Keratinocyte (primary cell): ENCODE measurements around the gene GYG1. TPM values are rescaled to one million over a fixed set of nuclear protein-coding genes. Genes with fewer than 3 reads are reported as not detected.

Experiments
- DNase-seq: peaks from one replicate; pipeline ENCODE4 v3.0.0-alpha.2; 2011; ENCODE audit warnings: low read depth, missing footprints, low spot score
- FAIRE-seq: peaks from 2 replicates; lab custom pipeline; 2011; peaks lifted over from hg19 to GRCh38; lab: Jason Lieb, UNC
- H2AFZ ChIP-seq: 2 replicates; pipeline ENCODE4 v1.6.0; 2012; ENCODE audit warnings: low read length, control low read depth, inconsistent platforms; ENCODE audit not compliant: control insufficient read depth
- H3K27ac ChIP-seq: 2 replicates; pipeline ENCODE4 v1.5.1; 2011; ENCODE audit warnings: low read length; ENCODE audit not compliant: control insufficient read depth, insufficient read depth
- H3K27me3 ChIP-seq: 3 replicates; pipeline ENCODE4 v1.6.0; 2011; ENCODE audit warnings: low read length; ENCODE audit not compliant: control insufficient read depth, insufficient read depth; ENCODE audit errors: extremely low read depth
- H3K36me3 ChIP-seq, 2 experiments: 2 replicates in 1 of 2; 3 replicates in 1 of 2; pipeline ENCODE4 v1.5.1; 2011; ENCODE audit warnings: low read length in 2 of 2, mild to moderate bottlenecking in 1 of 2; ENCODE audit not compliant: control insufficient read depth in 2 of 2, insufficient read depth in 2 of 2; ENCODE audit errors: extremely low read depth in 1 of 2
- H3K4me1 ChIP-seq: 3 replicates; pipeline ENCODE4 v1.5.1; 2011; ENCODE audit warnings: low read length; ENCODE audit not compliant: control insufficient read depth, insufficient read depth; ENCODE audit errors: extremely low read depth
- H3K4me2 ChIP-seq: 3 replicates; pipeline ENCODE4 v1.6.0; 2011; ENCODE audit warnings: low read depth, low read length; ENCODE audit not compliant: control insufficient read depth, insufficient read depth; ENCODE audit errors: extremely low read depth
- H3K4me3 ChIP-seq, 3 experiments: fragments of 200-600 bp in 1 of 3; sonication (generic) in 1 of 3; 2 replicates in 2 of 3; 3 replicates in 1 of 3; pipeline ENCODE4 v1.5.1; 2011 to 2016; ENCODE audit warnings: low read length in 3 of 3, mild to moderate bottlenecking in 3 of 3, control low read depth in 2 of 3, inconsistent platforms in 1 of 3, low read depth in 1 of 3, mixed read lengths in 1 of 3, mixed run types in 1 of 3, moderate library complexity in 1 of 3; ENCODE audit not compliant: control insufficient read depth in 2 of 3, insufficient read depth in 2 of 3; ENCODE audit errors: extremely low read depth in 1 of 3
- H3K79me2 ChIP-seq: 2 replicates; pipeline ENCODE4 v1.6.0; 2012; ENCODE audit warnings: low read length; ENCODE audit not compliant: control insufficient read depth, insufficient read depth
- H3K9ac ChIP-seq: 3 replicates; pipeline ENCODE4 v1.6.0; 2011; ENCODE audit warnings: low read length; ENCODE audit not compliant: control insufficient read depth, insufficient read depth; ENCODE audit errors: extremely low read depth
- H3K9me1 ChIP-seq: 3 replicates; pipeline ENCODE4 v1.6.0; 2011; ENCODE audit warnings: low read length; ENCODE audit not compliant: control insufficient read depth, insufficient read depth; ENCODE audit errors: extremely low read depth
- H3K9me3 ChIP-seq: 2 replicates; pipeline ENCODE4 v1.5.1; 2012; ENCODE audit warnings: low read depth, low read length; ENCODE audit not compliant: control insufficient read depth
- H4K20me1 ChIP-seq: 3 replicates; pipeline ENCODE4 v1.6.0; 2011; ENCODE audit warnings: low read length; ENCODE audit not compliant: control insufficient read depth, insufficient read depth; ENCODE audit errors: extremely low read depth
- CTCF ChIP-seq, 3 experiments: IDR thresholded peaks in 1 of 3; conservative IDR thresholded peaks in 1 of 3; optimal IDR thresholded peaks in 1 of 3; 2 replicates in 2 of 3; 3 replicates in 1 of 3; pipeline versions ENCODE3 to v1.5.1; 2011; ENCODE audit warnings: low read length in 3 of 3, mild to moderate bottlenecking in 3 of 3, moderate library complexity in 2 of 3, control low read depth in 1 of 3, inconsistent platforms in 1 of 3; ENCODE audit not compliant: insufficient read depth in 2 of 3; ENCODE audit errors: extremely low read depth in 1 of 3
- EZH2 ChIP-seq: IDR thresholded peaks from one replicate; pipeline ENCODE4 v1.6.1; 2012; ENCODE audit warnings: inconsistent platforms, mild to moderate bottlenecking, low read length, moderate library complexity
- dilution Hi-C: fragments of 300-500 bp; cut with MboI; formaldehyde crosslinking; loops from one replicate; pipeline ENCODE4 v1.7.0; 2020; ENCODE audit warnings: low sequenced_read_pairs; ENCODE audit not compliant: extremely low pct_ligation_motif_present
- polyA plus RNA-seq, 5 experiments: library from polyadenylated mRNA; depleted of rRNA in 3 of 5; stranded (reverse) in 3 of 5; stranded (forward) in 1 of 5; unstranded in 1 of 5; fragments of >200 nt; gene quantifications; 1 replicate in 1 of 5; 2 replicates in 3 of 5; 3 replicates in 1 of 5; pipeline versions ENCODE4 v1.2.1 to v1.2.3, GENCODE V29; 2011 to 2012; ENCODE audit warnings: missing spikeins in 2 of 5, low read depth in 1 of 5, low replicate concordance in 1 of 5

GYG1 gene
- polyA plus RNA-seq, 1 donor (not counting 4 experiments of a cell fraction or from before 2014, with no cell fraction given): 25.2 TPM

- Histone ChIP-seq H4K20me1 (no peaks in the 10 kb centered on the region), H3K79me2 (no peaks in the 10 kb centered on the region), H3K9ac (no peak overlapping the region), H3K4me2 (no peak overlapping the region), H3K36me3 (peaks cover 0 to 2% of the 10 kb centered on the region in 2 experiments), H3K9me3 (no peaks in the 10 kb centered on the region), H3K27ac (no peak overlapping the region), H2AFZ (no peak overlapping the region), H3K4me1 (no peaks in the 10 kb centered on the region), H3K9me1 (no peaks in the 10 kb centered on the region), H3K4me3 (no peak overlapping the region), H3K27me3 (no peaks in the 10 kb centered on the region)
- TF ChIP-seq EZH2 (no peak), CTCF (optimal IDR thresholded peaks at IDR 0.05 in 1 of 3, IDR thresholded peaks at IDR 0.05 in 1 of 3, conservative IDR thresholded peaks at IDR 0.05 in 1 of 3; ENCODE audit: extremely low read depth in 1 of 3, insufficient read depth in 2 of 3, low read length in 3 of 3) (no peak)
- dilution Hi-C loops: no loop called here
- FAIRE-seq: no peak
- DNase-seq: no peak
Observed at GRCh38 chr3:149058602-149059001, 67.3 kb downstream of the GYG1 start.

- H3K9me1 ChIP-seq: no peaks in the 10 kb centered on the region
- H3K9me3 ChIP-seq: no peaks in the 10 kb centered on the region
- TF ChIP-seq EZH2 (no peak), CTCF (optimal IDR thresholded peaks at IDR 0.05 in 1 of 3, IDR thresholded peaks at IDR 0.05 in 1 of 3, conservative IDR thresholded peaks at IDR 0.05 in 1 of 3; ENCODE audit: extremely low read depth in 1 of 3, insufficient read depth in 2 of 3, low read length in 3 of 3) (no peak)
- H3K27ac ChIP-seq: no peak overlapping the region
- H3K4me2 ChIP-seq: no peak overlapping the region
- no peaks in the 10 kb centered on the region for H3K27me3 ChIP-seq
- H4K20me1 ChIP-seq: no peaks in the 10 kb centered on the region
- H3K4me1 ChIP-seq: no peaks in the 10 kb centered on the region
- dilution Hi-C loops: no loop called here
- no peak overlapping the region for H3K4me3 ChIP-seq
- no peak overlapping the region for H3K9ac ChIP-seq
- no peak for DNase-seq
- no peaks in the 10 kb centered on the region for H3K79me2 ChIP-seq
- H2AFZ ChIP-seq: no peak overlapping the region
- H3K36me3 ChIP-seq: no peaks in the 10 kb centered on the region
- no peak for FAIRE-seq
Observed at GRCh38 chr3:149061776-149062175, 70.4 kb downstream of the GYG1 start.
